Stimulated activated naive CD8-positive, alpha-beta T cell treated with anti-CD3 and anti-CD28 coated beads, Interleukin-15, Interleukin-2, amounts not matched to agents 100 U/mL and 50 U/mL, for 24 hours (primary cell): ENCODE results near the gene LPAR1.

Experiments used
- ATAC-seq: fragments of 150-1000 bp; cut with Tn5 transposase; one replicate; pipeline ENCODE4 v1.10.0; 2021
- DNase-seq: peaks from one replicate; pipeline ENCODE4 v3.0.0; 2021

The LPAR1 gene

DNA sequence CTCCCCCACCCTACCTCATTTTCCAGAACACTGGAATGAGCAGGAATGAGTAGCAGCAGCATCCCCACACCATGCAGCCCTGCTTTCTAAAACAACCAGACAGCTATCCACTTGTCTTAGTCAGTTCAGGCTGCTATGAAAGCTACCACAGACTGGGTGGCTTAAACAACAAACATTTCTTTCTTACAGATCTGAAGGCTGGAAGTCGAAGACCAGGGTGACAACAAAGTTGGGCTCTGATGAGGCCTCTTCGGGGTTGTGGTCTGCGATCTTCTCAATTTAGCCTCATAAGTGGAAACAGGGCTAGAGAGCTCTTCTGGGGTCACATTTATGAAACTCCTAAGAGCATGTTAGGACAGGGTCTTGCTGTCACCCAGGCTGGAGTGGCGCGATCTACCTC is 38.9 kb downstream of the LPAR1 start:
- ATAC-seq (no peak), DNase-seq (no peak)

DNA sequence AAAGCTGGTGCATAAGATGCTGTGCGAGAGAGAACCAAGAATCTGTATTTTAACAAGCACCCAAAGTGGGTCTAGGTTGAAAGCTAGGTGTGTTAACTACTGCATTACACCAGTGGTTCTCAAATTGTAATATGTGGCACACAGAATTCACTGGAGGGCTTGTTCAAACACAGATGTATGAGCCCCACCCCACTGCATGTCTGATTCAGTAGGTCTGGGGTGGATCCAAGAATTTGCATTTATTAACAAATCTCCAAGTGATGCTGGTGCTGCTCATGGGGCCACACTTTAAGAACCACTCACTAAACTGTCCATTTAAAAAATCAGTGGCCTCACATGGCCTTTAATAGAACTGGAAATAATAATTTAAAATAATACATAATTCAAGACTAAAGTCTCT is 40.4 kb downstream of the LPAR1 start:
- DNase-seq (no peak), ATAC-seq (no peak)

DNA sequence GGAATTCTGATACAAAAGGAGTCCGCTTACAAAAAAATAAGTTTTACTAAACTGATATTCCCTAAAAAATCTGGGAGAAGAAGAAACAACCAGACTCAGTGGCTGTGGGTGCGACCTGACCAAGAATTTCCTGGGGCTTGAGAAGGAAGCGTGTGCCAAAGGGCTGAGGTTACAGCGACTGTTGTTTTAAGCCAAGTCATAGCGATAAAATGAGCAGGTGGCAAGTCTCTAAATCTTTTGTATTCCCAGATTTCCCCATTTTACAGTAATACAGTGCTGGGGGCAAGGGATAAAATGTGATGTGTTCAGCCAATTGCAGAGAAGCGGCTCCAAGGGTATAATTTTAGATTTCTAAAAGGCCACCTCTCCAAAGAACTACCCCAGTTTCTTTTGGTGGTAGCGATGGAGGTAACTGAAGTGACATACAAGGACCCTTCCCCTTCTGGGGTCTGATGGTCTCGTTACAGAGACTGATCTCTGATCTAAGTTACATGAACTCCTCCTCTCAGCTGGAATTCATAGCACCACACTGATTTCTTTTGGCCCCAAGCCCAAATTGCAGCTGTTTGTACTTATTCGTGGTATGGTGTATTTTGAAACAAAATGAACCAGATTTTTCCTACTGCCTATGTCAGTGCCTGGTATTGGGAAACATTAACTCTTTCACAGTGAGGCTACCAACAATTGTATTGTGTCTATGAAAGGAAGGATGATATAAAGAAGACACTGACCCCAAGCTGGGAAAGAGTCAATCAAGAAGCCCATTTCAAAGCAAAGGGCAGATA is 41.6 kb downstream of the LPAR1 start:
- no peak for ATAC-seq

DNA sequence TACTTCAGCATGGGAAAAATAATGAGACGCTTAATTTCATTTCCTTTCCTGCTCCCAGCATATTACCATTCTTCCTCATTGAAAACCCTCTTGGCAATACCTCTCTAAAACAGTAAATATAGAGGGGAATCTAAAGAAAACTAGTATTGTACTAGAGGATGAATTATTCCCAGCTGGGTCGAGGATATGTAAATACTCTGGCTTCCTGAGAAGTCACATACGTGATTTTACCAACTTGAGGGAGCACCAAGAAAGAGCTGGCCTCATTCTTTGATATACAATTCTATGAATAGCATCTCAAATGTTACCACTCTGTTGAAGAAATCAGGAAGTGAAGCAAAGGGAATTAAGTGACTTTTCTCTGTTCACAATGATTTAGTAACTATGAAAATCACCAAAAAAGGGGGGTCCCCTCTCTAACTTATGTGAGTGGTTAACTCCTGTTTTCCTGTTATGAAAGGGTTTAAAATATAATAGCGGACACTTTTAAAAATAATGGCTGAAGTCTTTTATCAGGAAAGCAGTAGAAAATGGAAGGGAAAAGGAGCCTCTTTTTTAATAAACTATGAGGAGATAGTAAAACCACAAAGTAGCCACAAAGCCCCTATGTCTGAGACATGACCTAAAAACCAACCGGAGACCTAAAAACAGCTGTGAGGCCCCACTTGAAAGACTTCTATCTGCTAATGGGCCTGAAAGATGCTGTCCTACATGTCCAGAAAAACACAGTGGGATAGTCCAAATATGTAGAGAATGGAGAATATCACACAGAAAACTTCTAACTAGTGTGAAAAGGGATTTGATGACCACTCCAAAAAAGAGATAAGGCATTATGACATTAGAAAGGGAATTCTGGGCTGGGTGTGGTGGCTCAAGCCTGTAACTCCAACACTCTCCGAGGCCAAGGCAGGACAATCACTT is 42.6 kb downstream of the LPAR1 start:
- ATAC-seq (no peak), DNase-seq (no peak)

More for the DNA sequence above, 41.6 kb downstream of the LPAR1 start:
- no peak for DNase-seq

DNA sequence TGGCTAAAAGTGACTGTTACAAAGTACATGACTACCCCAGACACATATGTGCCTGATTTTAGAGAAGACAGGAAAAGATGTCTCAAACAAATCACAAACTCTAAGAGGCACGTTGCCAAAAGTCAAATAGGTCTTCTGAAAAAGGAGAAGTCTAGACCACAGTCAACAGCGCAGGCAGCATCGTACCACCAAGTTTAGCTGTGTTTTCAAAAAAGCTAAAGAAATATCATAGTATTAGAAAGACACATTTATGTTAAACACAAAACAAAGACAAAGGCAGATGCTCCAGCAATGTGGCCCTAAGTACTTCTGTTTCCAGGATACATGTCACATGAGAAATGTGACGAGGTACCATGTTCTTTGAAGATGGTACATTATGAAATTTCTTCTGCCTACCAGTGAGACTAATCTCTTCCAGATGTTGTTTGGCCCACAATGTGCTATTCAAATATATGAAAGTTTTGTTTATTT is 43.5 kb downstream of the LPAR1 start:
- DNase-seq, result no peak
- ATAC-seq, result no peak

DNA sequence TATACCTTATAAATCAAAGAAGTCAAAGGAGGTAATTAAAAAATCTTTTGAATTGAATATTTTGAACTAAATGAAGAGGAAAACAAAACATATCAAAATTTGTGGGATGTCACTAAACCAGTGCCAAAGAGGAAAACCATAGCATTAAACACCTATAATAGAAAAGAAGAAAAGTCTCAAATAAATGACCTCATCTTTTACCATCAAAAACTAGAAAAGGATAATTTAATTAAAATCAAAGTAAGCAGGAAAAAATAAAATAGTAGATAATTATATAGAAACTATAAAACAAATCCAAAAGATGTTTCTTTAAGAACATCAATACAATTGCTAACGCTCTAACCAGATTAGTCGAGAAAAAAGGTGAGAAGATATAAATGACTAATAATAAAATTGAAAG is 47.8 kb downstream of the LPAR1 start:
- DNase-seq, result no peak

DNA sequence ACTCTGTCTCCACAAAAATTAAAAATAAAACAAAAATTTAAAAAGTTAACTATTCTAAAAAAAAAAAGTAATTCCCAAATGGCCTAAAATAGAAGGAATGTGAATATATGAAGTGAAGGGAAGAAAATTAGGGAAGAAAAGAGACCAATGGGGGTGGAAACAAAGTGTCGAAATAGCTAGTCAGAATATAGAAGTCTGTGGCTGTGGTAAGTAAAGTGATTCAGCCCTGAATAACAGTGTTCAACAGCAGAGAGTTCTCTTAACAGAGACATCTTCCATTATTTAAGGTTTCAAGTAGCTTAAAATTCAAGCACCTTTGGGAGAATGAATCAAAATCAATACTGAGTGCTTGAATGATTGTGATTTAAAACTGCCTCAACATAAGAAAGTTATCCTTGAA is 51.7 kb downstream of the LPAR1 start:
- ATAC-seq, result no peak

More for the DNA sequence above, 47.8 kb downstream of the LPAR1 start:
- no peak for ATAC-seq

DNA sequence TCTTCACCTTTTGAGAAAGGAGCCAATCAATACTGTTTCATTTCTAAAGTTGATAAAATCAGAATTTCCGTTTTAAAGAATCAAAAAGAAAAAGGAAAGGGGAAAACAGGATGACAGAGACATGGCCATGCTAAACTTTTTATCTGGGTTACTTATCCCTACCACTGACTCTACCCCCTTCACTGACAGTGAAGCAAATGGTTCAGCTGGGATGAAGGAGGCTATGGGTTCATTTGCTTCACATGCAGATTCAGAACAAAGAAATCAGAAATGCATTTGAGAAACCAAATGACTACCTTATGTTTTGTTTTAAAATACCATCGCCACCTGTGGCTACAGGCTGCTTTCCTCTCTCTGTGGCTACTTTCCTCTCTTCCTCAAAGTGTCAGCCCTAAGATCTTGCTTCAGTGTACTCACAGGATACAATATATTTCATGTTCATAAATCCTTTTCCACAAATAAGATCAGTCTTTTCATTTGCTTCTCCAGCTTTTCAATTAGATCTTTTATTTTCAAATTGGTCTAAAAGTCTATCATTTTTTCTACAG is 53.3 kb downstream of the LPAR1 start:
- no peak for DNase-seq
- ATAC-seq, result no peak

More for the DNA sequence above, 51.7 kb downstream of the LPAR1 start:
- DNase-seq, result no peak

DNA sequence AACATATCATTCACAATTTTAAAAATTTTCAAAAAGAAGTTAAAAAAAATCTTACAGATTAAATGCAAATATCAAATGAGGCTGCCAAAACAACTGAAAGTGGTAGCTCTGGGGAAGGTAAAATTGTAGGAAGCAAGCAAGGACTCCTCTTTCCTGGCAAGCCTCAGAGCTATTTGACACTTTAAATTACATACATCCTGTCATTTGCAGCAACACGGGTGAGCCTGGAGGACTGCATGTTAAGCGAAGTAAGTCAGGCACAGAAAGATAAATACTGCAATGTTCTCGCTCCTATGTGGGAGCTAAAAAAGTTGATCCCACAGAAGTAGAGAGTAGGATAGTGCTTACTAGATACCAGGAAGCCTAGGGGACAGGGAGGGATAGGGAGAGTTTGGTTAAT is 58.0 kb downstream of the LPAR1 start:
- DNase-seq (no peak), ATAC-seq (no peak)

DNA sequence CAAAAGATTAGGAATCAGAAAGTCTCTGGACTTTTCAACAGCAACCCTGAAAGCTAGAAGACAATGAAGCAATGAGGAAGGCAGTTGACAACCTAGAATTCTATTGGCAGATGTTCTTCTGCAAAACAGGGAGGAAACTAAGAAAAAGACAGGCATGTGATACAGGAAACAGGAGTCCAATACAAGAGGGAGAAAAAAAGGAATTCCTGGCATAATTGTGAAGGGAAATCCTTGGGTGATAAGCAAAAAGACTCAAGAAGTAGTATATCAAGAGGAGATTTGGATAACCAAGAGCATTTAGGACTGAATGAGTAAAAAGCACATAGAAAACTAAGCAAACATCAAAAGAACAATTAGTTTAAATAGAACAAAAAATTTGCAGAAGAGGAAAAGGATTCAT is 58.6 kb downstream of the LPAR1 start:
- no peak for ATAC-seq
- DNase-seq, result no peak

DNA sequence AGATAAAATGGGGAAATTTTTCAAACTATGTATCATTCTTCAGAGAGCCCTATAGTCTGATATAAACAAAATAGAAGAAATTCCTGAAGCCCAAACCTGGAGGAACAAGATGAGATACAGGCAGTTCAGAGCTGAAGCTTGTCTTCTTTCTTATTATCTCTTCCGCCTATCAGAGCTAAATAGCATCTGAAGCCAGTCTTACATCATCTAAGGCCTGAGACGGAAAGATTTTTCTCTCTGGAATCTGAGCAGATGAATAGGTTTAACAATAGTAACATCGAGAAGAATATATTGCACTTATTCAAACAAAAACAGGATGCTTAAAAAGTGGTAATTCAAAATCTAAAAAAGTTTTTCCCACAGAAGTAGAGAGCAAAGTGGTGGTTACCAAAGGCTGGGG is 59.8 kb downstream of the LPAR1 start:
- ATAC-seq (no peak), DNase-seq (no peak)

DNA sequence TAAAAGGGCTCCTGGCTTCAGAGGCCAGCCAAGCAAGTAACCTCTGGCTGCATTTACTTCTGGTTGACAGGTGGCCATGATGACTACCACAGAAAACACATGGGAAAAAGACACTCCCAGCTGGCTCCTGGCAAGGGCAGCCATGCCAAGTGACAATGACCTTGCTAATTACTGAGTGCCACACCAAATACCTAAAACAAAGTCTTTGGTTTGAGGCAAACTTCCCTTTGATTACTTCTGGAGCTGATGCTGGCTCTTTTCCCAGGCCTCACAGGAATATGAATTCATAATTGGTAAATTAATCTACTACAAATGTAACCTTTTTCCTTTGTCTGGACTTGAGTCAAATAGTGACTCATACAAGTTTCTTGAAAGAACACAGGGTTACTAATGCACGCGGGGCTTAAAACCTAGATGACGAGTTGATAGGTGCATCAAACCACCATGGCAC is 61.0 kb downstream of the LPAR1 start:
- DNase-seq, result no peak
- ATAC-seq, result no peak

DNA sequence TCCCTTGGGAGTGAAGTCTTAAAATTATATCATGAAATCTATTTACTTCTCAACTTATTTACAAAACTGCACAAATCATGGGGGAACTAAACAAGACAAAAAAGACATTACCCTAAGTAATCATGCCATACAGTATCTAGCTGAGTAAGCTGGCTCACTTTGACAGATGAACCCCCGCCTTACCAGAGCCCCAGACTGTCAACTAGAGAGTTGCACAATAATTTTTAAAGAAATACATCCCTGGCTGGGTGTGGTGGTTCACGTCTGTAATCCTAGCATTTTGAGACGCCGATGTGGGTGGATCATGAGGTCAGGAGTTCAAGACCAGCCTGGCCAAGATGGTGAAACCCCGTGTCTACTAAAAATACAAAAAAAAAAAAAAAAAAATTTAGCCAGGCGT is 62.3 kb downstream of the LPAR1 start:
- no peak for ATAC-seq
- no peak for DNase-seq

DNA sequence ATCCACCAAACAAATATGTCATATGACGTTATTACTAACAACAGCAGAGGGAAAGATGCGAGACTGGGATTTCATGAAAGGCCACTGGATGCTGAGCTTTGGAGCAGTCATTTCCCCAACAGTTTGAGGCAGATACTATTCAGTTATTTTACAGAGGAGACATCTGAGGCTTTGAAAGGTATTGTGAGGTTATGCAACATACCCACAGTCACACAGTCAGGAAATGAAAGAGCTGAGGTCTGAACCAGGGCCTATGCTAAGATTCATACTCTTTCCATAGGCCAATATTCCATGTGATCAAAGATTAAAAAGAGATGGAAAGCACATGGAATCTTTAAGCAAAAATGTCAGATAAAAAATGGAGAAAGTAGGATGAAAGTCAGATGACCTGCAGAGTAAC is 63.0 kb downstream of the LPAR1 start:
- ATAC-seq (no peak), DNase-seq (no peak)

DNA sequence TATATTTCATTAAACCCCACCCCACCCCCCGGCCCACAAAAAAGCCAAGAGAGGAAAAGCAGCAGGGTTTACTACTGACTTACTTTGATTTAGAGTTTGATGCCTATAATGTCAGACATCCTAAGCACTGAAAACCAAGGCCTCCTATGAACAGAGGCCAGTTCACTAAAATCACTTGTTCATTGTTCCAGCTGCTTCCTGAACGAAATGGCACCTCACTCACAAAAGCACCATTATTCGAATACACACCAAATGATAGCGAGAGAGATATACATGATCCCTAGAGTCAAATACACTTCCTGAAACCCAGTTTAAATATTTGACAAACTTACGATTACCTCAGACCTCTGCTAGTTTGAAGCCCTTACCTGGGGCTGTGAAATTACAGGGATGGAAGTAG is 66.6 kb downstream of the LPAR1 start:
- ATAC-seq, result no peak

DNA sequence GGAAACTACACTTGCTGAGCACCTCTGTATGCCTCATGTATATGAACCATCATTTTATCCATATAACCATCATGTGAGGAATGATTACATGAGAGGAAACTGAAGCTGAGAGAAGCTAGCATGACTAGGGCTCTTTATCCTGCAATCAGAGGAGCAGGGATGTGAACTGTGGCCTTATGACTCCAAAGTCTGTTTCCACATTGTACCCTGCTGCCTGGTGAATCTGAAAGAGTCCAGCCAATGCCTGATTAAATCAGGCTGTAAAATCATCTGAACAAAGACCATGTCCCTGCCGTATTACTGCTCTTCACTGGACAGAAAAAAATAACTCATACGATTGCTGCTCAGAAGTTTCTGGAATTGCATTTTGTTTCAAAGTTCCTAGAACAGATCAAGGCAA is 67.0 kb downstream of the LPAR1 start:
- DNase-seq (no peak), ATAC-seq (no peak)

More for the DNA sequence above, 66.6 kb downstream of the LPAR1 start:
- DNase-seq, result no peak

DNA sequence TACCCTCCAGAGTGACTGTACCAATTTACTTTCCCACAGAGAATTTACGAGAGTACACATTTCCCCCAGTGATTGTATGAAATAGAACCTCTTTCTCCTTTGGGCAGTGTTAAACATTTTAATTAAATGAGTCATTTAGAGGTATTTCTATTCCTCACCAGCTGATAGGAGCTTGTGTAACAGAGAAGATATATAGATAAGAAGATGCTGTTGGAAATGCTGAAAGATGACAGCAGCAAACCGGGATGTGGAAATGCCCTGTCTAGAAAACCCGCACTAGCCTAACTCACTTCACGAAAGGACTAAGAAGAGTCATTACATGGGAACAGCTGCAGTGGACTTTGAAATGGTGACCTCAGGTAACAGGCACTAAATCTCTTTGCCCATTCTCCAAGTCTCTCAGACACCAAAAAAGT is 68.3 kb downstream of the LPAR1 start:
- DNase-seq (no peak), ATAC-seq (no peak)

DNA sequence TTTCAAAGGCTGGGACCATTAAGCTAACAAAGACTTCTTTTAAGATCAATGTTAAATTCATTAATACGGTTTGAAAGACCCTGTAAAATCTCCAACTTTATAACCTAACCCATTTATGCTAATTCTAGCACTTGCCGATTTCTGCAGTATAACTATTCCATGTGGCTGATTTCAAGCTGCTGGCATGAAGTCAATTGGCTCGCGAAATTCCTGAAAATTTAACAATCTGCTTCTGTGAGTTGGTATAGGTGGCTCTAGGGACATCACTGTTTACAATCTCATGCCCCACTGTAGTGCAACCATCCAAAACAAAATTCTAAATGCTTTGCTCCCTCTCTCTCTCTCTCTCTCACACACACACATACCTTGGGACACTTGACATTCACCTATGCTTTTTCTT is 70.2 kb downstream of the LPAR1 start:
- DNase-seq (no peak), ATAC-seq (no peak)

DNA sequence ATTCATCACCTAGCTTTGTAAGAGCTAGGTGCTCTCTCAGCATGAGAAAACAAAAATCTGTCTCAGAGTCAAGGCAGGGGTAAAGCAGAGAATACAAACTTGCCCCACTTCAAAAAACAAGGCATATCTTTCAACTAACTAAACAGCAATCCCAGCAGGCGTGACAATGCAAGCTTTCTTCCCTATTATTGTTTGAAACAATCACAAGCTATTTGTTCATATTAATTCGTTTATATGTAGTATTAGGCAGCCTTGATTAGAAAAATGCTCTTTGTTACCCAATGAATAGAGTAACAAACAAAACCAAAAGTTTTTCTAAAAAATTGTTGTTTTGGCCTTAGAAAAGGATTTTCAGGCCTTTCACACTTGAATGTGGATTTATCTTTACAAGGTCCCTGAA is 71.1 kb downstream of the LPAR1 start:
- DNase-seq (no peak), ATAC-seq (no peak)

DNA sequence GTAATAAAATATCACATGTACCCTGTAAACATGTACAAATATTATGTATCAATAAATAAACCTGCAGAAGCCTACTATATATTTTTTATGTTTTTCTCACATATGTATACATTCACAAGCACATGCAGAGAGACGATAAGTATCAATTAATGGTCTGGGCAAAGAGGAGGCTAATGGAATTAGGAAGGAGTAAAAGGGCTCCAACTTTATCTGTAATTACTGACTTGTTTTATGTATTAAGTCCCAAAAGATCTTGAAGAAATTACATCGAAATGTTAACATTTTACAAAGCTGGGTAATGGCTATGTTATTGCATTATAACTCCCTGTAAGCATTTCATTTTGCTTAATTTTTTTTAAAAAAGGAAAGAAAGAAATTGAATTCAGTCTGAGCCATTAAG is 78.0 kb downstream of the LPAR1 start:
- no peak for DNase-seq

DNA sequence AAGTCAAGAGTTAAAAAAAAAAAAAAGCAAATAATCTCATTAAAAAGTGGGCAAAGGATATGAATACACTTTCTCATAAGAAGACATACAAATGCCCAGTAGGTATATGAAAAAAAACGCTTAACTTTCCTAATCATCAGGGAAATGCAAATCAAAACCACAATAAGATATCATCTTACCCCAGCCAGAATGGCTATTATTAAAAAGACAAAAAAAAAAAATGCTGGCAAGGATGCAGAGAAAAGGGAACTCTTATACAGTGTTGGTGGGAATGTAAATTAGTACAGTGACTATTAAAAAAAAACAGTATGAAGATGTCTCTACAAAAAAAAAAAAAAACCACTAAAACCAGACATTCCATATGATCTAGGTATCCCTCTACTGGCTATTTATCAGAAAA is 79.4 kb downstream of the LPAR1 start:
- DNase-seq (no peak), ATAC-seq (no peak)

More for the DNA sequence above, 78.0 kb downstream of the LPAR1 start:
- no peak for ATAC-seq

DNA sequence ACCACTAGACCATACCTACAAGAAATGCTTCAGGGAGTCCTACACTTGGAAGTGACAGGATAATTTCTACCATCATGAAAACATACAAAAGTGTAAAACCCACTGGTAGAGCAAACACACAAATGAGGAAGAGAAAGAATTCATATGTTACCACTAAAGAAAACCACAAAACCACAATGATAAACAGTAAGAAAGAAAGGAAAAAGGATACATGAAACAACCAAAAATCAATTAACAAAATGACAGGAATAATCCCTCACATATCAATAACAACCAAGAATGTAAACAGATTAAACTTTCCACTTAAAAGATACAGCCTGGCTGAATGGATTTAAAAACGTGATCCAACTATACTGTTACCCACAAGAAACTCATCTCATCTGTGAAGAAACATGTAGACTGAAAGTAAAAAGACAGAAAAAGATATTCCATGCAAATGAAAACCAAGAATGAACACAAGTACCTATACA is 83.4 kb downstream of the LPAR1 start:
- no peak for ATAC-seq
- no peak for DNase-seq

DNA sequence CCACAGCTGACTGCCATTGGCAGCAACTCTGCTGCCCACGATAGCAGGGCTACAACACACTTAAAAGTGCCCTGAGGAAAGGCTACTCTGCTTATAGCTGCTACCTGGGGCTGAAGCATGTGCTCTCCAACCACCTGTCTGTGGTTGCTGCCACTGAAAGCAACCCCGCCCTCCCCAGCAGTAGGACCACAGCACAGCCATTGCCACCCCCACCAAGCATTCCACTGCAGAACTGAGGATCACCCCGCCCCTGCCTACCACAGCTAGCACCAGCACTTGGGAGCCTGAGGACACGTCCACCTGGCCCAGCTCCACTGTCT is 85.8 kb downstream of the LPAR1 start:
- no peak for DNase-seq
- no peak for ATAC-seq
